PC-9 (cell line): ENCODE data around the gene MTUS2. TPM values are rescaled to one million over a fixed set of nuclear protein-coding genes. Genes with fewer than 3 reads are reported as not detected.

Experiments
- BruUV-seq: library from RNA; stranded (reverse); fragments of 400-500 nt; replicated peaks from 2 replicates; lab custom pipeline; 2021; lab: Mats Ljungman, UMichigan
- CTCF ChIA-PET: fragments of 300-600 bp; sonication (Branson Sonifier 250); formaldehyde crosslinking; loops from one replicate; lab custom pipeline; 2022; ENCODE audit warnings: antibody characterized with exemption; lab: Charles Lee
- POLR2A ChIA-PET: fragments of 300-600 bp; sonication (Branson Sonifier 250); formaldehyde crosslinking; loops from one replicate; lab custom pipeline; 2022; ENCODE audit warnings: antibody characterized with exemption; ENCODE audit not compliant: unreplicated experiment; lab: Charles Lee
- DNase-seq, 2 experiments: peaks; one replicate each; pipeline versions ENCODE4 v3.0.0 to v3.0.0-alpha.2; 2015 to 2022; ENCODE audit warnings: mixed read lengths in 1 of 2
- H2AFZ ChIP-seq: fragments of 200-600 bp; sonication (generic); 2 replicates; pipeline ENCODE4 v1.8.1; 2017; ENCODE audit warnings: antibody characterized with exemption
- H3F3A ChIP-seq: fragments of 200-600 bp; sonication (generic); 2 replicates; pipeline ENCODE4 v1.8.1; 2017; ENCODE audit warnings: antibody characterized with exemption, mild to moderate bottlenecking, low read depth; ENCODE audit not compliant: insufficient read depth
- H3K27ac ChIP-seq: fragments of 200-600 bp; sonication (generic); 2 replicates; pipeline ENCODE4 v1.6.1; 2016; ENCODE audit warnings: mixed run types
- H3K27me3 ChIP-seq: fragments of 200-600 bp; sonication (generic); 2 replicates; pipeline ENCODE4 v1.6.1; 2016; ENCODE audit warnings: low read depth, mixed run types; ENCODE audit not compliant: insufficient read depth
- H3K36me3 ChIP-seq: fragments of 200-600 bp; sonication (generic); 2 replicates; pipeline ENCODE4 v1.6.1; 2016; ENCODE audit warnings: low read depth, mixed run types
- H3K4me1 ChIP-seq: fragments of 200-600 bp; sonication (generic); replicated peaks from 2 replicates; pipeline ENCODE4 v1.6.1; 2016; ENCODE audit warnings: mixed run types; ENCODE audit not compliant: insufficient read depth
- H3K4me2 ChIP-seq: fragments of 200-600 bp; sonication (generic); 2 replicates; pipeline ENCODE4 v1.6.1; 2017; ENCODE audit warnings: mixed run types
- H3K4me3 ChIP-seq: fragments of 200-600 bp; sonication (generic); 2 replicates; pipeline ENCODE4 v1.6.1; 2016; ENCODE audit warnings: mixed run types
- H3K79me2 ChIP-seq: fragments of 200-600 bp; sonication (generic); 2 replicates; pipeline ENCODE4 v1.6.1; 2017; ENCODE audit warnings: low read depth, mixed run types
- H3K9me2 ChIP-seq: fragments of 200-600 bp; sonication (generic); 2 replicates; pipeline ENCODE4 v1.8.1; 2017; ENCODE audit warnings: mild to moderate bottlenecking; ENCODE audit not compliant: insufficient read depth
- H3K9me3 ChIP-seq: fragments of 200-600 bp; sonication (generic); 2 replicates; pipeline ENCODE4 v1.8.1; 2016; ENCODE audit warnings: low read depth; ENCODE audit not compliant: insufficient read depth
- H4K20me1 ChIP-seq: fragments of 200-600 bp; sonication (generic); 2 replicates; pipeline ENCODE4 v1.8.1; 2017; ENCODE audit not compliant: insufficient read depth
- CTCF ChIP-seq: fragments of 200-600 bp; sonication (generic); conservative IDR thresholded peaks from 2 replicates; pipeline ENCODE4 v1.6.1; 2017; ENCODE audit warnings: mixed run types, antibody characterized with exemption, mild to moderate bottlenecking, moderate library complexity
- EZH2 ChIP-seq: fragments of 200-600 bp; sonication (generic); IDR thresholded peaks from 2 replicates; pipeline ENCODE4 v1.8.0; 2017; ENCODE audit warnings: antibody characterized with exemption, low read depth
- intact Hi-C: fragments of 100-400 bp; cut with micrococcal nuclease; formaldehyde crosslinking; loops from one replicate; pipeline ENCODE4 v1.10.0; 2022; ENCODE audit not compliant: unreplicated experiment
- total RNA-seq: library from RNA; stranded (reverse); gene quantifications from 2 replicates; pipeline ENCODE4 v1.2.3, GENCODE V29; 2021

The MTUS2 gene
- total RNA-seq, 1 experiment from 2014 or later: not detected

- Histone ChIP-seq H3K4me1 (no peaks in the 10 kb centered on the region), H3K36me3 (no peaks in the 10 kb centered on the region), H3K79me2 (no peaks in the 10 kb centered on the region), H3K4me2 (no peak overlapping the region), H3K27me3 (peaks cover 59% of the 10 kb centered on the region), H3K4me3 (no peak overlapping the region), H3F3A (no peaks in the 10 kb centered on the region), H2AFZ (no peak overlapping the region), H3K9me2 (no peaks in the 10 kb centered on the region), H3K9me3 (no peaks in the 10 kb centered on the region), H4K20me1 (no peaks in the 10 kb centered on the region), H3K27ac (no peak overlapping the region)
- no peak for DNase-seq
- intact Hi-C loops: no loop called here
- POLR2A ChIA-PET: no interaction called here
- no TSS peak for BruUV-seq
- TF ChIP-seq CTCF: no peak
- no peak for TF ChIP-seq EZH2
- CTCF ChIA-PET: no interaction called here
Observed at GRCh38 chr13:29438769-29439168, 618.6 kb downstream of the MTUS2 start.

GRCh38 chr13:29439601-29440388 is 619.7 kb downstream of the MTUS2 start:
- CTCF ChIA-PET: no interaction called here
- BruUV-seq: no TSS peak
- H3K4me1 ChIP-seq: no peaks in the 10 kb centered on the region
- H3K4me3 ChIP-seq: no peak overlapping the region
- no peak for DNase-seq
- POLR2A ChIA-PET: no interaction called here
- intact Hi-C loops: no loop called here
- H3K4me2 ChIP-seq: no peak overlapping the region
- H4K20me1 ChIP-seq: no peaks in the 10 kb centered on the region
- H2AFZ ChIP-seq: no peak overlapping the region
- no peaks in the 10 kb centered on the region for H3F3A ChIP-seq
- no peaks in the 10 kb centered on the region for H3K9me3 ChIP-seq
- no peak overlapping the region for H3K27ac ChIP-seq
- no peaks in the 10 kb centered on the region for H3K9me2 ChIP-seq
- no peaks in the 10 kb centered on the region for H3K36me3 ChIP-seq
- no peaks in the 10 kb centered on the region for H3K79me2 ChIP-seq
- no peak for TF ChIP-seq EZH2
- no peak for TF ChIP-seq CTCF
- H3K27me3 ChIP-seq: peaks cover 63% of the 10 kb centered on the region

GRCh38 chr13:29441306-29441705 is 621.2 kb downstream of the MTUS2 start:
- POLR2A ChIA-PET: no interaction called here
- no peak for DNase-seq
- TF ChIP-seq EZH2 (no peak), CTCF (no peak)
- Histone ChIP-seq H2AFZ (no peak overlapping the region), H3K27me3 (peaks cover 64% of the 10 kb centered on the region), H3K4me1 (no peaks in the 10 kb centered on the region), H3K79me2 (no peaks in the 10 kb centered on the region), H3F3A (no peaks in the 10 kb centered on the region), H4K20me1 (no peaks in the 10 kb centered on the region), H3K9me2 (no peaks in the 10 kb centered on the region), H3K27ac (no peak overlapping the region), H3K36me3 (no peaks in the 10 kb centered on the region), H3K4me2 (no peak overlapping the region), H3K4me3 (no peak overlapping the region), H3K9me3 (no peaks in the 10 kb centered on the region)
- no TSS peak for BruUV-seq
- intact Hi-C loops: no loop called here
- CTCF ChIA-PET: no interaction called here
